ENCODE measurements around the gene MRPL50.
A peak's percentile ranks its signal among the peaks of the same experiment; 100 is the strongest.

MRPL50 gene

GRCh38 chr9:101400120-101400519 lies 1.7 kb upstream of the MRPL50 start:
- no peaks in the 10 kb centered on the region for H3K27me3 ChIP-seq (ENCODE audit: insufficient read depth, poor library complexity, severe bottlenecking)
- no peak overlapping the region for H3K27ac ChIP-seq (replicated peaks)
- no peak for DNase-seq (ENCODE audit: low read depth in 1 of 2, low spot score in 1 of 2)
- TF ChIP-seq CTCF (IDR thresholded peaks at IDR 0.05; ENCODE audit: insufficient read depth, low read length) (no peak), POLR2AphosphoS5 (IDR thresholded peaks at IDR 0.05; ENCODE audit: low read depth) (no peak), SPI1 (IDR thresholded peaks at IDR 0.05; ENCODE audit: borderline replicate concordance, low read depth) (no peak), GABPA (IDR thresholded peaks at IDR 0.05; ENCODE audit: low read depth) (no peak)
- TF ChIP-seq, protein P1, sequence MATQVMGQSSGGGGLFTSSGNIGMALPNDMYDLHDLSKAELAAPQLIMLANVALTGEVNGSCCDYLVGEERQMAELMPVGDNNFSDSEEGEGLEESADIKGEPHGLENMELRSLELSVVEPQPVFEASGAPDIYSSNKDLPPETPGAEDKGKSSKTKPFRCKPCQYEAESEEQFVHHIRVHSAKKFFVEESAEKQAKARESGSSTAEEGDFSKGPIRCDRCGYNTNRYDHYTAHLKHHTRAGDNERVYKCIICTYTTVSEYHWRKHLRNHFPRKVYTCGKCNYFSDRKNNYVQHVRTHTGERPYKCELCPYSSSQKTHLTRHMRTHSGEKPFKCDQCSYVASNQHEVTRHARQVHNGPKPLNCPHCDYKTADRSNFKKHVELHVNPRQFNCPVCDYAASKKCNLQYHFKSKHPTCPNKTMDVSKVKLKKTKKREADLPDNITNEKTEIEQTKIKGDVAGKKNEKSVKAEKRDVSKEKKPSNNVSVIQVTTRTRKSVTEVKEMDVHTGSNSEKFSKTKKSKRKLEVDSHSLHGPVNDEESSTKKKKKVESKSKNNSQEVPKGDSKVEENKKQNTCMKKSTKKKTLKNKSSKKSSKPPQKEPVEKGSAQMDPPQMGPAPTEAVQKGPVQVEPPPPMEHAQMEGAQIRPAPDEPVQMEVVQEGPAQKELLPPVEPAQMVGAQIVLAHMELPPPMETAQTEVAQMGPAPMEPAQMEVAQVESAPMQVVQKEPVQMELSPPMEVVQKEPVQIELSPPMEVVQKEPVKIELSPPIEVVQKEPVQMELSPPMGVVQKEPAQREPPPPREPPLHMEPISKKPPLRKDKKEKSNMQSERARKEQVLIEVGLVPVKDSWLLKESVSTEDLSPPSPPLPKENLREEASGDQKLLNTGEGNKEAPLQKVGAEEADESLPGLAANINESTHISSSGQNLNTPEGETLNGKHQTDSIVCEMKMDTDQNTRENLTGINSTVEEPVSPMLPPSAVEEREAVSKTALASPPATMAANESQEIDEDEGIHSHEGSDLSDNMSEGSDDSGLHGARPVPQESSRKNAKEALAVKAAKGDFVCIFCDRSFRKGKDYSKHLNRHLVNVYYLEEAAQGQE (IDR thresholded peaks at IDR 0.05; ENCODE audit: insufficient replicate concordance, low read depth): no peak
- H3K4me3 ChIP-seq (replicated peaks; ENCODE audit: insufficient read depth, low read length): peak overlapping the region; percentile 78; the same call in 1 of the 2 replicates

- peak overlapping the region; percentile 85 for H3K27ac ChIP-seq (replicated peaks)
- peak overlapping the region; percentile 78 for H3K4me3 ChIP-seq (replicated peaks; ENCODE audit: insufficient read depth, low read length)
- TF ChIP-seq POLR2AphosphoS5 (IDR thresholded peaks at IDR 0.05; ENCODE audit: low read depth) (no peak), CTCF (IDR thresholded peaks at IDR 0.05; ENCODE audit: insufficient read depth, low read length) (no peak), SPI1 (IDR thresholded peaks at IDR 0.05; ENCODE audit: borderline replicate concordance, low read depth) (peak; percentile 7; the same call in 1 of the 2 replicates), GABPA (IDR thresholded peaks at IDR 0.05; ENCODE audit: low read depth) (no peak)
- no peaks in the 10 kb centered on the region for H3K27me3 ChIP-seq (ENCODE audit: insufficient read depth, poor library complexity, severe bottlenecking)
- peak; percentile 21 to 37 for DNase-seq (ENCODE audit: low read depth in 1 of 2, low spot score in 1 of 2)
Observed at GRCh38 chr9:101399643-101399970, 1.2 kb upstream of the MRPL50 start.

GRCh38 chr9:101398930-101399642 lies 668 bp upstream of the MRPL50 start:
- DNase-seq (ENCODE audit: low read depth in 1 of 2, low spot score in 1 of 2): no peak
- TF ChIP-seq POLR2AphosphoS5 (IDR thresholded peaks at IDR 0.05; ENCODE audit: low read depth) (no peak), CTCF (IDR thresholded peaks at IDR 0.05; ENCODE audit: insufficient read depth, low read length) (no peak), GABPA (IDR thresholded peaks at IDR 0.05; ENCODE audit: low read depth) (no peak), SPI1 (IDR thresholded peaks at IDR 0.05; ENCODE audit: borderline replicate concordance, low read depth) (no peak)
- TF ChIP-seq, protein P1 (IDR thresholded peaks at IDR 0.05; ENCODE audit: insufficient replicate concordance, low read depth): no peak
- H3K27me3 ChIP-seq (ENCODE audit: insufficient read depth, poor library complexity, severe bottlenecking): no peaks in the 10 kb centered on the region
- peak overlapping the region; percentile 85 for H3K27ac ChIP-seq (replicated peaks)
- peak overlapping the region; percentile 78 for H3K4me3 ChIP-seq (replicated peaks; ENCODE audit: insufficient read depth, low read length)

- no peak for DNase-seq (ENCODE audit: low read depth in 1 of 2, low spot score in 1 of 2)
- H3K27me3 ChIP-seq (ENCODE audit: insufficient read depth, poor library complexity, severe bottlenecking): no peaks in the 10 kb centered on the region
- TF ChIP-seq SPI1 (IDR thresholded peaks at IDR 0.05; ENCODE audit: borderline replicate concordance, low read depth) (peak; percentile 55; the same call in 1 of the 2 replicates), POLR2AphosphoS5 (IDR thresholded peaks at IDR 0.05; ENCODE audit: low read depth) (no peak)
- peak overlapping the region; percentile 68 for H3K4me3 ChIP-seq (replicated peaks; ENCODE audit: insufficient read depth, low read length)
- peak overlapping the region; percentile 83 for H3K27ac ChIP-seq (replicated peaks)
Observed at GRCh38 chr9:101397746-101398067, 711 bp downstream of the MRPL50 start.
